Measurements from ENCODE around the gene PLA2G4B. TPM values are rescaled to one million over a fixed set of nuclear protein-coding genes. Genes with fewer than 3 reads are reported as not detected.

Gene PLA2G4B
- total RNA-seq, 4 donors from 2014 or later = 0.13 to 11.5 TPM; not detected in 2

DNA sequence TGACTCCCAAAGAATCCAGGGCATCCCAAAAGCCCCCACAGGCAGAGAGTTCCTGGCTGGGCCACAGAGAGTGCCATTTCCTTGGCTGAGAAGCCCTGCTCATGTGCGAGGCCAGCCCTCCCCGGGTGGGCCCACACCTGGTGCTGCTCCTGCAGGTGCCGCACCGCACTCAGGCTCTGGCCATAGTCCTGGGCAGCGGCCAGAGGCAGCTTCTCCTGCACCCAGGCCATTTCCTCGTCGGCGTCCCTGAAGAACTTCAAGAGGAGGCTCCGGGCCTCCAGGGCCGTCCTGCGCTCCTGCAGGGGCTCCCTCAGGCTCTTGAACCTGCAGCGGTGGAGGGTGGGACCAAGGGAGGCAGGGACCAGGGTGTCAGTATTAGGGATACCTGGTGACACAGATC is 18.1 kb downstream of the PLA2G4B start:
- ATAC-seq = no peak
- no peak overlapping the region for H3K4me3 ChIP-seq
- no peak for DNase-seq
- no peak overlapping the region for H3K27ac ChIP-seq
- H3K9me3 ChIP-seq = no peaks in the 10 kb centered on the region
- H3K27me3 ChIP-seq = peaks cover 8 to 14% (median 13%) of the 10 kb centered on the region in 3 donors
- H3K4me1 ChIP-seq = no peaks in the 10 kb centered on the region
- TF ChIP-seq POLR2A (IDR thresholded peaks at IDR 0.05) (no peak), CTCF (IDR thresholded peaks at IDR 0.05 in 4 of 5, conservative IDR thresholded peaks at IDR 0.05 in 1 of 5) (no peak)
- in situ Hi-C loops (cut with MboI; ENCODE audit: low sequenced_read_pairs in 4 of 4) (no loop called here), intact Hi-C loops (cut with DNase I; ENCODE audit: low total_unique reads) (no loop called here)
- no peaks in the 10 kb centered on the region for H3K36me3 ChIP-seq

DNA sequence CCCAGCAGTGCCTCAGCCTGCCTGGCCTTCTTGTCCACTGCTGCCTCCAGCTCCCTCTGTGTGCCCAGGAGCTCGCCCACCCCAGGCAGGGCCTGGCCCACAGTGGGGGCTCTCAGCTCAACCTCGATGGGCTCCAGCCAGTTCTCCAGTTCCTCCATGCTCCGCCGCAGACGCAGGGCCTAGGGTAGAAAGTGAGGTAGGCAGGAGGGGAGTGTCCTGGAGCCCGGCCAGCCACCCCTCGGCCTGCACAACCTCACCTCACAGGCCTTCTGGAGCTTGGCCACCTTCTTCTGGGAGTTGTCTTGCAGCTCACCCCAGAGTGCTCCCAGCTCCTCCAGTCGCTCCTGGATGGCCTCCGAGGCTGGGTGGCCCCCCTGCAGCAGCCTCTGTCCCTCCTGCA is 18.7 kb downstream of the PLA2G4B start:
- no peaks in the 10 kb centered on the region for H3K36me3 ChIP-seq
- H3K27me3 ChIP-seq = peaks cover 3 to 13% (median 10%) of the 10 kb centered on the region in 3 donors
- no peak overlapping the region for H3K27ac ChIP-seq
- ATAC-seq (no peak), DNase-seq (no peak)
- intact Hi-C loops (cut with DNase I; ENCODE audit: low total_unique reads) = no loop called here
- in situ Hi-C loops (cut with MboI; ENCODE audit: low sequenced_read_pairs in 4 of 4) = no loop called here
- no peak overlapping the region for H3K4me3 ChIP-seq
- H3K9me3 ChIP-seq = no peaks in the 10 kb centered on the region
- H3K4me1 ChIP-seq = no peaks in the 10 kb centered on the region
- TF ChIP-seq CTCF (IDR thresholded peaks at IDR 0.05 in 4 of 5, conservative IDR thresholded peaks at IDR 0.05 in 1 of 5) (no peak), POLR2A (IDR thresholded peaks at IDR 0.05) (no peak)

DNA sequence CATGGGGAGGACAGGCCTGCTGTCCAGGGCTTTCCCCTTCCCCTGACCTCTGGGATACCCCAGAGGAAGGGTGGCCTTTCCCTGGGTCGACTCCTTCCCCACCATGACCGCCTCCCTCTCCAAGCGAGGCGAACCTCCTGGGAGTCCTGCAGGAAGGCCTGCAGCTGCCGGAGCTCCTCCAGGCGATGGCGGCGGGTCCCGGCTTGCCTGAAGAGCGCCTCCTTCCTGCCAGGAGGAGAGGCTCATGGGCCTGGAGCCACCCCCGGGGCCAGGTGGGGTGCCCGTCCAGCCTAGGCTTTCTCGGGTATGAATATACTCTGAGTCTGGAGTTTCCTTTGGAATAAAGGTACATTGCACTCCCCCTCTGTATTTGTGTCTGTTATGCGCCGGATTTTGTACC is 20.1 kb downstream of the PLA2G4B start:
- H3K4me1 ChIP-seq = no peaks in the 10 kb centered on the region
- intact Hi-C loops (cut with DNase I; ENCODE audit: low total_unique reads) (no loop called here), in situ Hi-C loops (cut with MboI; ENCODE audit: low sequenced_read_pairs in 4 of 4) (no loop called here)
- no peak for TF ChIP-seq POLR2A (IDR thresholded peaks at IDR 0.05)
- ATAC-seq = no peak
- H3K4me3 ChIP-seq = no peak overlapping the region
- no peak for DNase-seq
- H3K27me3 ChIP-seq = peaks cover 2 to 8% (median 3%) of the 10 kb centered on the region in 3 donors
- H3K27ac ChIP-seq = no peak overlapping the region
- H3K36me3 ChIP-seq = no peaks in the 10 kb centered on the region
- no peaks in the 10 kb centered on the region for H3K9me3 ChIP-seq

GRCh38 chr15:41860049-41860828 is 21.6 kb downstream of the PLA2G4B start:
- TF ChIP-seq POLR2A (IDR thresholded peaks at IDR 0.05) (no peak), CTCF (IDR thresholded peaks at IDR 0.05 in 4 of 5, conservative IDR thresholded peaks at IDR 0.05 in 1 of 5) (no peak)
- Histone ChIP-seq H3K27me3 (peaks cover 0 to 6% (median 0%) of the 10 kb centered on the region in 3 donors), H3K36me3 (no peaks in the 10 kb centered on the region), H3K4me1 (no peaks in the 10 kb centered on the region), H3K27ac (no peak overlapping the region), H3K9me3 (no peaks in the 10 kb centered on the region), H3K4me3 (no peak overlapping the region)
- ATAC-seq = no peak
- in situ Hi-C loops (cut with MboI; ENCODE audit: low sequenced_read_pairs in 4 of 4) = no loop called here
- intact Hi-C loops (cut with DNase I; ENCODE audit: low total_unique reads) = no loop called here
- DNase-seq = no peak

DNA sequence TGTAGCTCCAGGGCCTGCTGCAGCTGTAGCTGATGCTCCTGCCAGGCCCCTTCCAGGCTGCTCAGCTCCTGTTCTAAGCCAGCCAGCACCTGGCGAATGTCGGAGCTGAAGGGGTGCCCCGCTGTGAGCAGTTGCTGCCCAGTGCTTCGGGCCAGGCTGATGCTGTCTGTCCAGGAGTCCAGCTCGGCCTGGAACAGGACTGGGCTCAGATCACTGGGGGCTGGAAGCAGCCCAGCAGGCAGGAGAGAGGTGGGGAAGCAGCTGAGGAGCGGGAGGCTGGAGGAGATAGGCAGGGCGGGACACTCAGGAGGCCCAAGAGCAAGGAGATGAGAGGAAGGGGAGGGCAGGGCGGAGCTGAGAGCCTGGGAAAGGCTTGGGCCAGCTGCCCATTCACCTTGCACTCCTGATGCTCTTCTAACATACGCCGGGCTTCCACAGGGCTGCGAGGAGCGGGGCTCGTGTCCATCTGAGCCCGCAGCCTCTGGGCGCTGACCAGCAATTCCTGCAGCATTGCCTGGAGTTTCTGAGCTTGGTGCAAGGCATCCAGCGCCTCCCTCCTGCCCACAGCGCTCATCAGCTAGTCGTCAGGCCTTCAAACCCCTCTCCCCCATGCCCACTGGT is 23.2 kb downstream of the PLA2G4B start:
- ATAC-seq (no peak), DNase-seq (no peak)
- H3K9me3 ChIP-seq = no peaks in the 10 kb centered on the region
- no peaks in the 10 kb centered on the region for H3K4me1 ChIP-seq
- in situ Hi-C loops (cut with MboI; ENCODE audit: low sequenced_read_pairs in 4 of 4) = no loop called here
- no peak overlapping the region for H3K4me3 ChIP-seq
- TF ChIP-seq CTCF (IDR thresholded peaks at IDR 0.05 in 4 of 5, conservative IDR thresholded peaks at IDR 0.05 in 1 of 5) (no peak), POLR2A (IDR thresholded peaks at IDR 0.05) (no peak)
- H3K36me3 ChIP-seq = no peaks in the 10 kb centered on the region
- no peaks in the 10 kb centered on the region for H3K27me3 ChIP-seq
- intact Hi-C loops (cut with DNase I; ENCODE audit: low total_unique reads) = no loop called here
- no peak overlapping the region for H3K27ac ChIP-seq
